HG02610 (cell line): ENCODE measurements around the gene TGFBR1.

ENCODE experiments used
- ATAC-seq: cut with Tn5 transposase; IDR thresholded peaks from one replicate; pipeline ENCODE4 v1.9.1; 2021; ENCODE audit warnings: mild to moderate bottlenecking, moderate library complexity; ENCODE audit not compliant: unreplicated experiment

TGFBR1 gene

DNA sequence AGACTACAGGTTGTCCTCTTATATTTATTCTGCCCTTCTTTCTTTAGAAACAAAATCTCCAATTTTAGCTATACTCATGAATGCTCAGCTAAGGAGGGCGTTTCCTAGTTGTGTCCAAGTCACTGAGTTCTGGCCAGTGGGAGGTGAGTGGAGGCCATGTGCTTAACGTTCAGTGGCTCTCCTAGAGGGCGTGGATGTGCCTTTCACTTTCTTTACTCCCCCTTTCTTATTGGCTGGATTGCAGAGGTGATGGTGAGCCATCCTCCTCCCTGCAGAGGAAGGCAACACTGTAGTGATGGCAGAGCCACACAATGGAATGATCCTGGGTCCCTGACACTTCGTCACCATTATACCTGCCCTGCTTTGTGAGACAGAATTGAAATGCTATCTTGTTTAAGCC is 62.2 kb downstream of the TGFBR1 start:
- no peak for ATAC-seq

DNA sequence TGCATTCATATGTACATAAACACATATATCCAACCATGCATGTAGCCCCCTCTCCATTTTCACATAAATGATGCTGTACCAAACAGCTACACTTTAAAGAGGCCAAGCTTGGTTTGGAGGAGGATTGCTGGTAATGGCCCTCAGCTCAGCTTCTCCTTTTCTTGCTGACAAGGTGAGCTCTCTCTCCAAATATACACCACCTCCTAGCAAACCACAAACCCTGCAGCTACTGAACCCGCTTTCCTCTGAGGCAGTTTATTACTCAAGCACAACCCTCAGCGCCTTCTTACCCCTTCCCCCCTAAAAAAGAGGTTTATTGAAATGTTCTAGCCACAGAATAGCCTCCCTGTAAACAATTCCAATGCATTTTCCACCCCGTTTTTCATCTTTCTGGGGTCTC is 62.8 kb downstream of the TGFBR1 start:
- peak; percentile 51 for ATAC-seq

DNA sequence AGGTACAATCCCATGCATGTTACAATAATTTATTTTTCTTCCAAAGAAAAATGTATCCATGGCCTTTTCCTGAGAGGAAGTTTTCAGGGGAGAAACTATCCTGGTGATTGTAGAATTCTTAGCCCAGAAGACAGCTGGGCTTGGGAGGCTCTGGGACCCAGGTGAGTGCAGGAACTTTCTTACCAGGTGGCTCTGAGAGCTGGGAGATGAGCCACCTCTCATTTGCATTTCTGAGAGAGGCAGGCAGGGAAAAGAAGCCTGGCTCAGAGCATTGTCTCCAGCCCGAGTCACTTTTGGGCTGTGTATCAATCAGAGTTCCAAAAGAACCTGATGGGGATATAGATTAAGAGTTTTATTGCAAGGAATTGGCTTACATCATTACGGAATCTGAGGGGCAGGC is 64.2 kb downstream of the TGFBR1 start:
- no peak for ATAC-seq

DNA sequence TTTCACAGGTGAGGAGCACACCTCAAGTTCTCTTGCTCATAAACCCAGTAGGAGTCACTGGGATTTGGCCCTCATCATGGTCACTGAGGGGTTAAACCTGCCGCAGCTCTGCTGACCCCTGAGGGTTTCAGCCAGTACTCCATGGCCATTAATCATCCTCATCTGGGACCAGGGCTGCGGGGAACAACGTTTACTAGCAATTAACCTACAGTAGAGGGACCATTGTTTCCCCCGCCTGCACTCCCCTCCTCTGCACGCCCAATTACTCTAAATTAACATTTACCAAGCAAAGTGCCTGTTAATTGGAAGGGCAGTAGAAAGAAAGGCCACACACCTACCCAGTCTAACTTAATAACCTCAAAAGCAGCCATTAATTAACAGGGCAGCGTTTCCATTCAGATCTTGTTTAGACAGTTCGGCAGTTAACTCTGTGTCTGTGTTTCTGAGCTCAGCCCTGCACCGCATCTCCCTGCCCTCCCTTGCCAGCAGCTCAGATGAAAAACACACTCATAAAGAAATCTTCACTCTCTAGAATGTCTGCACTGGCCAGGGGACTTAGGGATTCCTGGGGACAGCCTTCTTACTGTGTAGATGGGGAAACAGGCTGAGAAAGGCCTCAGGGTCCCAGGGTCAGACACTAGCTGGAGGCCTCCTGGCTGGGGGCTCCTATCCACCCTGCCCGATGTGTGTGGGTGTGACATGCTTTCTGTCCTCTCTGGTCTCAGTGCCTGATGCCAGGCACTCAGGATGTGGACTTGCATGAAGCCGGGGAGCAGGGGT is 65.3 kb downstream of the TGFBR1 start:
- no peak for ATAC-seq

DNA sequence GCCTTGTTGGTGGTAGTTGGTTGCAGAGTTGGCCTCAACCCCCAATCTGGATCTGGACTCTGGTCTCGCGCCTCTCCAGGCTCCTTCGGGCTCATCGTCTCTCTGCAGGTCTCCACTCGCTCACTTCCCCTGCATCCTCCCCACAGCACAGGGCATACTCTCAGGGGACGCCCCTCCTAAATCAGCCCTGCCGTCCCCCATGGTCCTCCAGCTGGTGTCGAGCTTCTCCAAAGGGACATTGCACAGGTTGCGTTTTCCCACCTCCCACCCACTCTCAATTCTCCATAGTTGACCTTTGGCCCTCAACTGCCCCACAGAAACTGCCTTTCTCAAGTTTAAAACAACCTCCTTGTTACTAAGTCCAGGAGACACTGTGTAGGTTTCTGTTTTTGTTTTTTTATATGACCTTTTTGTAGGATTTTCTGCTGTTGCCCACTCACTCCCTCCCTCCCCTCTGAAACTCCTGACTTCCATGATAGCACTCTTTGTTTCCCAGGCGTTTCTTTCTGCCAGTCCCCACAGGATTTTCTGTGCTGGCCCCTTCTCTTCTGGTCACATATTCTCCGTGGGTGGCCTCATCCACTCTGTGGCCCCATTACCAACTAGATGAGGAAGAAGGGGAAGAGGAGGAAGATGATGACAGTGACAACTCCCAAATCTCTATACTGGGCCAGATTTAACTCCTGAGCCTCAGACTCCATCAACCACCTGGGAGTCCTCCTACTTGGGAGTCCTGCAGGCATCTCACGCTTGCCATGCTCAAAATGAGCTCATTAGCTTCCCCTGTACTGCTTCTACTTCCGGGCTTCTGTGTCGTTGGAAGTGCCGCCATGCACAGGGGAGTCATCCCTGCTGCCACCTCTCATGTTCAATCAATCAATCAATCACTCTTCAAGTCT is 66.6 kb downstream of the TGFBR1 start:
- no peak for ATAC-seq

DNA sequence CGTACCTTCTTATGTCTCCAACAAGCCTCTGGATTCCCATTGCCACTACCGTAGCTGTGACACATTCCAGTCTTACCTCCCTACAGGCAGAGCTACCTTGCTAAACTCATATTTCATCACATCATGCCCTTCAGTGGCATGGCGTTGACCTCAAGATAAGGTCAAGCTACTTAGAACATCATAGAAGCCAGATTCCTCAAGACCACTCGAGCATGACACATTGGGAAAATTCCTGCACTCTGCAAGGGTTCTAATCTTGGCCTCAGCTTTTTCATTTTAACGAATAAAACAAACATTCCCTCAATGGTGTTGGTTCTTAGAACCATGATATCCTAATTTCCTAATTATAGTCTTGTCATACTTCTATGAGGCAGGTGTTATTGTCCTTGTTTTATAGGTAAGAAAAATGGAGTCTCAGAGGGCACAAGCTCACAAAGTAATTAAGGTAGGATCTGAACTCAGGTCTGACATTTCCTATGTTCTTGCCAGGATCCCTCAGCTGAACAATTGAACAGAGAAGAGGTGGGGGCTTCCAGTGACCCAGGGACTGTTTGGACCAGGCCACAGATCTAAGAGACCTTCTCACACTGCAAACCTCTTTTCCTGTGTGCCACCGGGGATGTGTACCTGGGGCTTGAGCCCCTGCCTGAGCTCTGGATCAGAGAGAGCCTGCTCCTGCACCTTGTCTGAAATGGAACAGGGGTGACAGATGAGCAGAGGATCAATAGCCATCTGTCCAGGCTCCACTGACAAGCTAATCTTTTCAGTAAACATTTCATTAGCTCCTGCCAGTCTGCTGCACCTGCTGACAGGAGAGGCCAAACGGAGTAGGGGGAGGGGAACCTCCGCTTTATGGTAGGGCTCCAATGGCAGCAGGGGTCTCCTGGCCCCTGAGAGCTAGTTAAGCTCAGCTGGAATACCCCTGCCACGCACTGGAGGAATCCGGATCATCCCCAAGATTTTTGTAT is 67.5 kb downstream of the TGFBR1 start:
- no peak for ATAC-seq

DNA sequence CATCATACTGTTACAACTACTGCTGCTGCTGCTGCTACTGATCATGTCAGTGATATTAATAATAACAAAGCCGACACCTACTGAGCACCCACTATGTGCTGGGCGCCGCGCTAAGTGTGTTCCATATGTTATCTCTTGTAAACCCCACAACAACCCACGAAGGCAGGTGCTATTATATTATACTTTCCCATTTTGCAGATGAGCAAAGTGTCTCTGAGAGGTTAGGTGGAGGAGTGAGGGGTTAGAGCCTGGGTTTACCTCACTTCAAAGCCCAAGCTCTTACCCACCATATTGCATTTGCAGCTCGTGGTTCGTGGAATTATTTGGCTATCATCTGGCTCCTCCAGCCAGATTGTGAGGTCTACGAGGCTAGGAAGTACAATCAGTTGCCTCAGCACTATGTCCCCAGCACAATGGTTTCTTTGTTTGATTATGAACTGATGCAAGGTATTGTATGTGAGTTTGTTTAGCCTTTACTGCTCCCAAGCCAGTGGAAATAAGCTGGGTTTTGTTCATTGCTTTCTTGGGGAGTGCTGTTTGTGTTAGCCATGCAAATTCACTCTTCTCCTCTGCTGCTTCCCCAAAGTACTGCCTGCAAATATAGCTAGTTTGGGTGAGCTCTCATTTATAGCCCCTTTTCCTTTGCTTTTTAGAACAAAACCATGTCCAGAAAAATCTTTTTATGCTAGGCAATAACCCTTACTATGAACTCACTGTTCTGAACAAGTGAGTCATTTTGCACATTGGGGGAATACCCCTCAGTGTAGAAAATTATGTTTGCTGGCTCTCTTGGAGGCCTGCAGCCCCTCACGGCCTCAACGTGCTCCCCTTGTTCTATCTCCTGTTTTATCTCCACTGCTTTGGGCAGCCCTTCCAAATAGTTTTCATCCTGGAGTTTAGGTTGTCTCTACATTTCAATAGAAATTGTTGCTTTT is 68.9 kb downstream of the TGFBR1 start:
- peak; percentile 70 for ATAC-seq

DNA sequence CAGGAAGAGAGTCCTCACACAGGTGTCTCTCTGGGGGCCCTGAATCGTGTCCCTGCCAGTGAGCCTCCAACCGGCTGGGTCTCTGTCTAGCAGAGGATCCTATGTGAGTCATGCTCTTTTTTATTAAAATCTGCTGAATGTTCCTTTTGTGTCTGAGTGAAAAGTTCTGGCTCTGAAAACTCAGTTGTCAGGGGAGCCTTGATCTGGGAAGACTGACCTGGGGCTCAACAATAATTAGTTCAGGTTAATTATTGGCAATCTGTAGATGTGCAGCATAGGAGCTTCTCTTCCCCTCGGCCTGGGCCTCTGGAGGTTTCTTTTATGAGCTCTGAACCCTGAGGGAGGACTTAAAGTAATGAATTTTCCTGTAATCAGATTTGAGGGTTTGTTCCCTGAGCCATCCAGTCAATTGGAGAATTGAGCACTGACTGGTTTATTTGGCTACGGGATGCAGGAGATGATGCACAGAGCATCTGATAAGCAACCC is 71.7 kb downstream of the TGFBR1 start:
- ATAC-seq, result no peak

DNA sequence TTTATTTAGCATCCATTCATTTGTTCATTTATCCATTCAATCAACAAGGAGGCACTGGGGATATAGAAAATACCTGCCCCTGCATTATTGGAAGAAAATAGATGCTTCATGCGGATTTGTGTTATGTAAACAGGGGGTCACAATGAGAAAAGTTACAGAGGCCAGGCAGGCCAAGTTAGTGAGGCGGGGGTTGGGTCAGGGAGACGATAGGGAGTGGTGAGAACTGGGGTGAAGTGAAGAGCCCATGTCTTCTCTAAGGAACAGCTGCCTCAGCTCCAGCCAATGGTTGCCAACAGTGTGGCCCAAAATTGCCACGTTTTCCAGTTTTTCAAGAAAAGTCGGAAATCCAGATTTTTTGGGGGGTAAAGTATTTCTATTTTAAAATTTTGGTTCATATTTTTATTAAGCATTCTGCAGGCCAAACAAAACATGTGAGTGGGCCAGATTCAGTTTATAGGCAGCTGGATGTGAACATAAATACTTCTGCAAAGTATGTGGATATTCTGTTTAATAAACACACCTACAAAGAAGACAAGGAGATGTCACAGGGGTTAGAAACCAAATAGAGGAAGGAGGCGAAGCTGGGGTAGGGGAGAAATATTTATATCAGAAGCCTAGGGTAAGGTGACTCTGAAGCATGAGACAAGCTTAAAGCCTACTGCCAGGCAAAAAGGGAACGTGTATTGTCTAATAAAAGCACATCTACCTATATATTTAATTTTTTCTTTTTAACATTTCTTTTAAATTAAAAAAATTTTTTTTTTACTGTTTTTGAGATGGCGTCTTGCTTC is 72.9 kb downstream of the TGFBR1 start:
- no peak for ATAC-seq

DNA sequence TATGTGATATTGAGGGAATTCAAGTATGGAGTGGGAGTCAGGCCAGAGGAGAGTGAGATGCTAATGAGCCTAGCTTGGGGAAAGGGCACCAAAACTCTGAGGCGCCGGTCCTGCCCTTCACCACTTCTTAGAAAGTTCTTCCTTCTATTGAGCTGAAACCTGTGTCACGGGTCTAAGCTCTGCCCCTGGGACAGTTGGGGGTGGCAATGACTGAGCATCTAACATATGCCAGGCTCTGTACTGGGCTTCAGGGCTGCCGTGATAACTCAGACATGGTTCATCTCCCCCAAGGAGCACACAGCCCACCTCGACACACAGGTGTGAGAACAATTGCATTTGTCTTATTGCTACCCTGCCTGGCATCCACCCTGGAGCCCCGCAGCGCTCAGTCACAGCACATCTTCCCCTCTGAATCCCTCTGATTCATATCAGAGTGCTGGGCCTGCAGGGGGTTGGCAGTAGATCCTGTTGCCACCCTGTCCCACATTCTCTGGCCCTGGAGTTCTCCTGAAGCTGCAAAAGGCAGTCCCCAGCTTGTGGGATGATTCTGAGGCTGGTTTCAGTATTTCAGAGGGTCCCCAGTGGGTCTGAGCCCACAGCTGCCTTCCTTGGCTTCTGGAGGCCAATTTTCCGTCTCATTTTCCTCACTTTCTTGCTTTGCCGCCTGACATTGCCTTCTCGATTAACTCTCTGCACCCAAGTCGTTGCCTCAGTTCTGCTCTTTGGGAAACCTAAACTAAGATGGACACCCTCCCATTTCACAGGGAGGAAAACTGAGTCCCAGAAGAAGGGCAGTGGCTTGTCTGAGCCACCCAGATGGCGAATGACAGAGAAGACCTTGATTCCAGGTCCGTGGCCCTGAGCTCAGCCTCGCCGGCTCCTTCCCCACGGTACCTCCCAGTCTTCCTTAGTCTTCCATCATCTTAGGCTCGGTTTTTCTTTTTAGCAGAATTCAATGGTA is 74.3 kb downstream of the TGFBR1 start:
- ATAC-seq, result no peak

DNA sequence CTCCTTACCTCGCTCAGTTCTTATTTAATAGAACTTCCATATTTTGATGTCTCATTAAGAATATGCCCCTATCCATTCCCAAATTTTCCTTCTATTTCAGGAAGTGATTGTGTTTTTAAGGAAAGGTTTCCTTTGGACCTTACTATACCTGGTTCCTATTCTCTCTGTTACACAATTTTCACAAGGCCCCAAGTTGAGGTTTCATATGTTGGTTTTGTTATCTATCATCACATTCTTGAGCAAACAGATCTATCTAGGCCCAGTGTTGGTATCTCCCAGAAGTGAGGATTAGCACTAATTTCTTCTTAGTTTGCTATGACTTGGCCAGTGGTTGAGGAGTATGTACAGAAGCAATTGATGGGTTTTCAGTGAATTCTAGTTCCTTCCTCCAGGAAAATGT is 75.3 kb downstream of the TGFBR1 start:
- ATAC-seq, result peak; percentile 45

DNA sequence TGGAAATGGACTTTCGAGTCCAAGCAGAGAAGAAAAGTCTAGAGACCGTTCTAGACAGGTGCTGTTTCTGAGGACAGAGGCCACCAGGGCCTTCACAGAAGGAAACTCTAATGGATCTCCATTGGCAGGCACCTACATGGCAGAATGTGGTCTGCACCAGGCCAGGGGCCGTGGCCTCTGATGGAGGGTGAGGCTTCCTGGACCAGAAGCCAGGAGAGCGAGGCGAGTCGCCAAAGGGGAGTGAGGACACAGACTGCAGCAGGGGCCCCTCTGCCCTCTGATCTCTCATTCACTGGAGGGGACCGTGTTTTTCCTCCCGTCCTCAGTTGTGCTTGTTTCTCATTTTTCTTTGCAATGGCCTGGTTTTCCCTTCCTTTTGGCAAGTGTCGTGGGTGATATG is 75.7 kb downstream of the TGFBR1 start:
- ATAC-seq, result no peak

DNA sequence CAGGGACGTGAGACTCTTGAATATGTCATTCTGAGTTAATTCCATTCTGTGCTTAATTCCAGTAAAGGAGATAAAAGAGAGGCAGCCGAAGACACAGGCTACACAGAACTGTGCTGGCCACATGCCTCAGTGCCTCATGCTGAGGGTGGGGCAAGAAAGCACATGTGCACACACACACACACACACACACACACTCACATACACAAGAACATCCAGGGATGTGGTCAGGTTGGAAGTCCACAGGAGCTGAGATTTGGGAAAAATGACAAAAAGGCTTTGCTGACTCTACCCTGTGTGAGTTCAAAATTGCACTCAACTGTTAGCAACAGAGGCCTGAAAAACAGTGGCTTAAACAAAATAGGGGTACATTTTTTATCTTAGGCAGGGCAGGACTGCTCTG is 76.3 kb downstream of the TGFBR1 start:
- ATAC-seq, result no peak

DNA sequence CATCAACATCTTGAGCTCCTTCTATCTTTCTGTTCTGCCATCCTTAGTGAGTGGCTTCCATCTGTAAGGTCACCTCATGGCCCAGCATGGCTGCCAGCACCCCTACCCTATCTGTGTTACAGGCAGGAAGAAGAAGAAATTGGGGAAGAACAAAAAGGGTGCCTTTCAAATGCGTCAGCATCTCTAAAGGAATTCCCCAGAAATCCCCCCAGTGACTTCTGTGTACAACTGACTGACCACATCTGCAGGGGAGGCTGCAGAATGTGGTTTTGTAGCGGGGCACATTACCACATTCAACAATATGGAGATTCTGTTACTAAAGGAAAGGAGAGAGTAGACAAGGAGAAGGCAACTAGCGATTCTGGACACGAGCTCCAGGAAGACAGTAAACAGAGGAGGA is 76.7 kb downstream of the TGFBR1 start:
- peak; percentile 49 for ATAC-seq

DNA sequence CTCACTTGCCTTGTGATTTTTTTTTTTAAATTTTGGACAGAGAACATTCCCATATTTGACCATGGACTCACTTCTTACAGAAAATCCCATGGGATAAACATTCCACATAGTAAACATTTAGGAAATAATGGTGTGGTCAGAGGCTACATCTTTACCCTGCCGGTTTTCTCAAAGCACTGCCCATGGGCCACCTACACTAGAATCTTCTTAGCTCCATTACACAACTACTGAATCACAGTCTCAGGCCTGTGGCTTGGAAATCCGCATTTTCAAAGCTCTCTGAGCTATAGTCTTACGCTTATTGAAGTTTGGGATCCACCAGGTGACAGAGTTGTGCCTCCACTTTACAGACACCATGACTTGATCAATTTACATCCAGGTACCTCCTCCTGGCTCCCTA is 77.4 kb downstream of the TGFBR1 start:
- ATAC-seq, result no peak

DNA sequence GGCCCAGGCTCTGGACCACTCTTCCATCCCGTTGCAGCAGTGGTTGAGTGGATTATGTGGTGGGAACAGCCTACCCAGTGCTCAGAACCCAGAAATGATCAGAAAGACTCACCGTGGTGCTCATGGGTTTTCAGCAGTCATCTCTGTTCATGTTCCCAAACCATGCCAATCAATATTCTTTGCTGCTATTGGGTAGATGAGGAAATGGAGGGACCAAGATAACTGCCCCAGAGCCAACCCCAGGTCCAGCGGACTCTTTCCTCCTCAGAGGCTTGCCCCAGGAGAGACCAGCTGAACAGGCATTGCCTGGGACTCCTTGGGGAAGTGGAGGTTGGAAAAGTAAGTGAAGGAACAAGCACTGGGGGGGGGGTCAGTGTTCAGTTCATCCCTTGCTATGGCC is 78.7 kb downstream of the TGFBR1 start:
- ATAC-seq, result no peak

DNA sequence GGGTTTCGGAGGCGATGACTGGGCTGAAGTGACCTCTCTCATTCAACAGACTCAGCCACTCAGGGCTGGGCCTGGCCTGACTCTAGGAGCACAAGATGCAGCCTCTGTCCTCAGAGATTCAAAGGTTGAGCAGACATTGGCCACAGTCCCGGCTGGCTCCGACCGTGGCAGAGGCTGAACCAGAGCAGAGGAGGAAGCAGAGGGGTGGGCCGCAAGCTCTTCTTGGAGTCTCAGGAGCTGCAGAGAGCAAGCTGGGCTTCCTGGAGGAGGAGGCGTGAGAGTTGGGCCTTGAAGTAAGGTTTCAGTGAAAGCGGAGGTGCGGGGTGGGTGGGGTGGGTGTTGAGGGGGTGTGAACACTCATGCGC is 79.2 kb downstream of the TGFBR1 start:
- ATAC-seq, result no peak
